Activated T-cell treated with anti-CD3 and anti-CD28 coated beads for 1 hour (primary cell): Measurements from ENCODE around the gene FBXO5.

ENCODE experiments used
- DNase-seq: peaks from one replicate; pipeline ENCODE4 v3.0.0-alpha.2; 2020; ENCODE audit warnings: low read depth

Gene FBXO5

GRCh38 chr6:152950240-152950639 lies 32.6 kb downstream of the FBXO5 start:
- DNase-seq: no peak

- no peak for DNase-seq
Measured at GRCh38 chr6:152948150-152948768, 34.6 kb downstream of the FBXO5 start.

DNA sequence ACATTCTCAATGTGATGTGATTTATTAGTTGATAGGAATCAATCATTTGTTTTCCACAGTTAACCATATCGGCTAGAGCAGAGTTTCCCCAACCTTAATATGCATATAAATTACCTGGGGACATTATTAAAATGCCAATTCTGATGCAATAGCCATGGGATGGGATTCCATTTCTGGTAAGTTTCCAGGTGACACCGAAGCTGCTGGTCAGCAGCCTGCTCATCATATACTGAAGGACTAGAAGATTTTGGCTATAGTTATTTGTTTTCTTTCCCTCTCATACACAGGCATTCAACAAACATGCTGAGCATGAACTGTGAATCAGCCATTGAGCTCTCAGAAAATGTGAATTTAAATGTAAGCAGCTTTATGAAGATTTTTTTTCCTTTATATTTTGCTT lies 35.8 kb downstream of the FBXO5 start:
- no peak for DNase-seq

GRCh38 chr6:152946484-152946883 lies 36.4 kb downstream of the FBXO5 start:
- DNase-seq: no peak

DNA sequence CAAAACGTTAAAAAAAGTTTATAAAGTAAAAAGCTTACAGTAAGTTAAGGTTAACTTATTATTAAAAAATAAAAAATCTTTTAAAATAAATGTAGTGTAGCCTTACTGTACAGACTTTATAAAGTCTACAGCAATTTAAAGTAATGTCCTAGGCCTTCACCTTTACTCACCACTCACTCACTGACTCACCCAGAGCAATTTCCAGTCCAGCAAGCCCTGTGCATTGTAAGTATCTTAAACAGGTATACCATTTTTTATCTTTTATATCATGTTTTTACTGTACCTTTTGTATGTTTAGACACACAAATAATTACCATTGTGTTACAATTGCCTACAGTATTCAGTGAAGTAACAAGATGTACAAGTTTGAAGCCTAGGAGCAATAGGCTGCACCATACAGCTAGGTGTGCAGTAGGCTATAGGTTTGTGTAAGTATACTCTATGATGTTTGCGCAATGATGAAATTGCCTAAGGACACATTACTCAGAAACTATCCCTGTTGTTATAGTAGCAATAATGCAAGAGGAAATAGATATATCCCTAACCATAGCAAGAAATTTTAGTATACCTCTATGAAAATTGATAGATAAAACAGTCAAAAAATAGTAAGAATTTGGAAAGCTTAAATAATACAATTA lies 39.5 kb downstream of the FBXO5 start:
- DNase-seq: no peak

DNA sequence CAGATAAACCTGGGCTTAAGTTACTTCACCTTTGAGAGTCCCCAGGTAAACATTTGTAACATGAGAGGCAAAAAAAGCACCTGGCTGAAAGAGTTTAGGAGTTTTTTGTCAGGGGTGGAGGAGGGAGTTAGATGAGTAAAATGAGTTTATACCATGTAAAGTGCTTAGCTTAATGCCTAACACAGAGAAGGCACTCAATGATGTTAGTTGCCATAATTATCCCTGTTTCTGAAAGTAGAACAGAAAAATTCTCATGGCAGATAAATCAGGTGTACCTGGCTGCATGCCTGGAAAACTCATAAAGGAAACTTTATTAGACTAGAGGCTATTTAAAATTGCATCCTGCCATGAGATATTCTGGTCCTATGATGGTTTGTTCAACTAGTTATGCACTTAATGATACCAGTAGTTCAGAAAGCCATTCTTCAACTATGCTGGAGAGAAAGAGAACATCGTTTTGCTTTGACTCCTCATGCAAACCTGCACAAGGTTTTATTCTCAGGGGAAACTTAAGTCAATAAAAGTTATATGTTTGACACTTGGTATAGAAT lies 40.4 kb downstream of the FBXO5 start:
- DNase-seq: no peak

DNA sequence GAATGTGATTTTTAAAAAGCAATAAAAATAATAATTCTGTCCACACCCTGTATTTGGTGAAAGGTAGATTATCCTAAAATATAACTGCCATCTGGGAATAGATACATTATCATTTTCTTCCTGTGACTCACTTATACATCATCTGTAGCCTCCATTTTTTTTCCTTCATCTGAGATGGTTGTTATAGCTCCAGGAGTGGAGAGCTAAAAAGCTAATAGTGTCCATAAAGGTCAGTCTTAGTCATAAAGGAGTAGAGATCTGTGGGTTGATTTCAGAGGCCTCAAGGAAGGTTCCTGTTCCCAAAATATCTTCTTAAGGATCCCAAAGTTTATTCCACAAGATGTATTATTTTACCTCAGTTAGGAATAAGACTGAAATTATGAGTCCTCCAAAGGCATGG lies 41.1 kb downstream of the FBXO5 start:
- DNase-seq: no peak

DNA sequence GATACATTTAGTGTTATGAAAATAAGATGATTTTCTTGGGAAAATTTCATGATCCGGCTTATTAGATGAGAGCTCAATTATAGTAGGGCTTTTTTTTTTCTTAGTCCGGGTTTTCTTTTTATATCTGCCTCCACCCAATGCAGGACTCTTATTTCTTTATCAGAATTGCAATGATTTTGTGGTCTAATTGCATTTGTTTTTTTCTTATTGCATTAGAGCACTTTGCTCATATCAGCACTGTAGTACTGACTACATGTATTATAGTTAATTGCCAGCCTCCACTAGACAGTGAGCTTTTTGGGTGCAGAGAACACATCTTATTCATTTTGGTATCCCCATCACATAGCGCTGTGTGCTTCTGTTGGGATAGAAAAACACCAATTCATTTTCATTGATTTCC lies 50.0 kb downstream of the FBXO5 start:
- DNase-seq: no peak

- DNase-seq: no peak
Measured at GRCh38 chr6:152922706-152923105, 60.1 kb downstream of the FBXO5 start.
